GM13977 (cell line): Measurements from ENCODE around the gene EXTL1.
A peak's percentile ranks its signal among the peaks of the same experiment; 100 is the strongest.

Experiments used
- DNase-seq: peaks from one replicate; pipeline ENCODE4 v3.0.0; 2012; ENCODE audit warnings: low spot score
- CTCF ChIP-seq: IDR thresholded peaks from 2 replicates; pipeline ENCODE4 v1.5.1; 2012; ENCODE audit warnings: mild to moderate bottlenecking, control low read depth; ENCODE audit not compliant: insufficient read depth; ENCODE audit errors: extremely low read depth, missing control alignments
- in situ Hi-C: fragments of 300-500 bp; cut with MboI; formaldehyde crosslinking; loops from one replicate; pipeline ENCODE4 v1.12.0; 2022; ENCODE audit warnings: low sequenced_read_pairs, low pct_unique_long_range_greater_than_20kb, mixed read lengths, inconsistent platforms; ENCODE audit not compliant: unreplicated experiment

The EXTL1 gene

GRCh38 chr1:26035203-26035958 lies 13.8 kb downstream of the EXTL1 start:
- in situ Hi-C loops: no loop called here
- DNase-seq: peak; percentile 97
- TF ChIP-seq CTCF: peak; percentile 17

- TF ChIP-seq CTCF: peak; percentile 99
- in situ Hi-C loops: no loop called here
- peak; percentile 93 for DNase-seq
Measured at GRCh38 chr1:26035959-26036755, 14.6 kb downstream of the EXTL1 start.

GRCh38 chr1:26036756-26037281 lies 15.2 kb downstream of the EXTL1 start:
- in situ Hi-C loops: no loop called here
- TF ChIP-seq CTCF: no peak
- DNase-seq: no peak

GRCh38 chr1:26037904-26038303 lies 16.3 kb downstream of the EXTL1 start:
- DNase-seq: no peak
- no peak for TF ChIP-seq CTCF
- in situ Hi-C loops: no loop called here

- TF ChIP-seq CTCF: no peak
- in situ Hi-C loops: no loop called here
- DNase-seq: no peak
Measured at GRCh38 chr1:26038477-26038876, 16.9 kb downstream of the EXTL1 start.

- in situ Hi-C loops: no loop called here
- no peak for DNase-seq
- no peak for TF ChIP-seq CTCF
Measured at GRCh38 chr1:26038904-26039303, 17.3 kb downstream of the EXTL1 start.
